Parathyroid adenoma (tissue), 2 donors: ENCODE results near the gene DEDD.

Experiments used
- H2AFZ ChIP-seq: fragments of 300-600 bp; sonication (generic); one replicate; pipeline ENCODE4 v1.7.0; 2017; ENCODE audit warnings: antibody characterized with exemption, mild to moderate bottlenecking
- H3K27ac ChIP-seq: fragments of 300-600 bp; sonication (generic); one replicate; pipeline ENCODE4 v1.7.0; 2017
- H3K27me3 ChIP-seq: fragments of 300-600 bp; sonication (generic); one replicate; pipeline ENCODE4 v1.7.0; 2017; ENCODE audit warnings: low read length; ENCODE audit not compliant: control insufficient read depth, insufficient read depth
- H3K36me3 ChIP-seq: fragments of 300-600 bp; sonication (generic); one replicate; pipeline ENCODE4 v1.7.0; 2017; ENCODE audit warnings: low read length; ENCODE audit not compliant: control insufficient read depth, insufficient read depth
- H3K4me1 ChIP-seq: fragments of 300-600 bp; sonication (generic); one replicate; pipeline ENCODE4 v1.7.0; 2017; ENCODE audit warnings: control low read depth
- H3K4me2 ChIP-seq: fragments of 300-600 bp; sonication (generic); one replicate; pipeline ENCODE4 v1.7.0; 2017; ENCODE audit warnings: low read length
- H3K4me3 ChIP-seq: fragments of 300-600 bp; sonication (generic); one replicate; pipeline ENCODE4 v1.7.0; 2017; ENCODE audit warnings: low read depth, low read length
- H3K79me2 ChIP-seq: fragments of 300-600 bp; sonication (generic); one replicate; pipeline ENCODE4 v1.7.0; 2017; ENCODE audit warnings: control low read depth
- H3K9ac ChIP-seq: fragments of 300-600 bp; sonication (generic); one replicate; pipeline ENCODE4 v1.7.0; 2017; ENCODE audit warnings: mild to moderate bottlenecking
- H3K9me3 ChIP-seq: fragments of 300-600 bp; sonication (generic); one replicate; pipeline ENCODE4 v1.7.0; 2017; ENCODE audit warnings: low read length; ENCODE audit not compliant: control insufficient read depth
- CTCF ChIP-seq: fragments of 300-600 bp; sonication (generic); IDR thresholded peaks from one replicate; pipeline ENCODE4 v1.7.0; 2017; ENCODE audit warnings: antibody characterized with exemption, mild to moderate bottlenecking
- donor health status: primary hyperparathyroidism.

DEDD gene

DNA sequence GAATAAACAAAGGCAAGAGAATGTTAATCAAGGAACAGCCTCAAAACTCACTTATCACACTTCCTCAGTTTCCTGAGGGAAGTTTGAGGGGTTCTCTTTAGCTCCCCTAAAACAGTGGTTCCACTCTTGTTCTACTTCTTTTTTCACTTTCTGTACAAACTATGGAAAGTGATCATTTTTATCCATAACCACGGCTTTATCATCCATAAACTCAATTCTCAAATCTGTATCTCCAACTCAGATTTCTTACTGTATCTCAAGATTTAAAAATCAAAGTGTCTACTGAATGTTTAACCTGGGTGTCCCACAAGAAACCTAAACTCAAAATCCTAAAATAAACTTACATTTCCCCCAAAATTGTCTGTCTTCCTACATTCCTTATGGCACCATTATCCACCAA, 18.6 kb downstream of the DEDD start:
- TF ChIP-seq CTCF, result no peak
- H3K4me1 ChIP-seq, result peaks cover 2% of the 10 kb centered on the region
- H3K27ac ChIP-seq, result no peak overlapping the region
- H3K9me3 ChIP-seq, result no peaks in the 10 kb centered on the region
- no peak overlapping the region for H3K9ac ChIP-seq
- no peak overlapping the region for H2AFZ ChIP-seq
- no peaks in the 10 kb centered on the region for H3K27me3 ChIP-seq
- no peak overlapping the region for H3K4me2 ChIP-seq
- peaks cover 31% of the 10 kb centered on the region for H3K79me2 ChIP-seq
- no peak overlapping the region for H3K4me3 ChIP-seq
- no peaks in the 10 kb centered on the region for H3K36me3 ChIP-seq

DNA sequence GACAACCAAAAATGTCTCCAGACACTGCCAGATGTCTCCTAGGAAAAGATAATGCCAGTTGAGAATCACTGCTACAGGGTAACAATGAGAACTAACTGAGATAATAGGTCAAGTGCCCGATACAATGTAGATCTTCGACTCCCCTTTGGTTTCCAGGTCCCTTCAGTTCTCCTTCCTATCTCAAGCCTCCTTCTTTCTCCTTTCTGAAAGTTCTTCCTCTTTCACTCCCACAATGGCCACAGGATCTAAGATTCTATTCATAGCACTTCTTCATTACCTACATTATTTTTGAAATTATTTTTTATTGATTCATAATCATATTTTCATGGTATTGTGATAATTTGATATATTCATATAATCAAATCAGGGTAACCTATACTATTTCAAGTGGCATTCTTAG, 20.9 kb downstream of the DEDD start:
- Histone ChIP-seq H3K9me3 (no peaks in the 10 kb centered on the region), H3K79me2 (peaks cover 19% of the 10 kb centered on the region), H3K36me3 (no peaks in the 10 kb centered on the region), H3K4me1 (no peaks in the 10 kb centered on the region), H3K4me2 (no peak overlapping the region), H2AFZ (no peak overlapping the region), H3K27ac (no peak overlapping the region), H3K27me3 (no peaks in the 10 kb centered on the region), H3K4me3 (no peak overlapping the region), H3K9ac (no peak overlapping the region)
- no peak for TF ChIP-seq CTCF

DNA sequence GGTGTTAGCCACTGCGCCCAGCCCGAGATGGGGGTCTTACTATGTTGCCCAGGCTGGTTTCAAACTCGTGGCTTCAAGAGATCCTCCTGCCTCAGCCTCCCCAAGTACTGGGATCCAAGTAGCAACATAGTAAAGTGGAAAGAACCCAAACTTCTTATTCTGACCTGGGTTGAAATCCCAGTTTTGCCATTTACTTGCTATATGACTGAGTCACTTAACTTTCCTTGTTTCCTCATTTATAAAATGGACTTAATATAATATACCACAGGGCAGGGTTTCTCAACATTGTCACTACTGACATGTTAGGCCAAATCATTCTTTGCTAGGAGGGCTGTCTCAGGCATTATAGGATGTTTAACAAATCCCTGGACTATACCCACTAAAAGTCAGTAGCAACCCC, 21.4 kb downstream of the DEDD start:
- H3K9me3 ChIP-seq, result no peaks in the 10 kb centered on the region
- no peaks in the 10 kb centered on the region for H3K4me1 ChIP-seq
- H3K4me2 ChIP-seq, result no peak overlapping the region
- no peak overlapping the region for H3K9ac ChIP-seq
- TF ChIP-seq CTCF, result no peak
- H3K36me3 ChIP-seq, result no peaks in the 10 kb centered on the region
- H2AFZ ChIP-seq, result no peak overlapping the region
- H3K27ac ChIP-seq, result no peak overlapping the region
- no peak overlapping the region for H3K4me3 ChIP-seq
- peaks cover 19% of the 10 kb centered on the region for H3K79me2 ChIP-seq
- H3K27me3 ChIP-seq, result no peaks in the 10 kb centered on the region

GRCh38 chr1:161106431-161106830, 26.0 kb downstream of the DEDD start:
- Histone ChIP-seq H3K36me3 (no peaks in the 10 kb centered on the region), H3K27me3 (no peaks in the 10 kb centered on the region), H3K4me2 (no peak overlapping the region), H3K79me2 (peaks cover 7% of the 10 kb centered on the region), H3K9me3 (no peaks in the 10 kb centered on the region), H2AFZ (no peak overlapping the region), H3K27ac (no peak overlapping the region), H3K9ac (no peak overlapping the region), H3K4me1 (no peaks in the 10 kb centered on the region), H3K4me3 (no peak overlapping the region)
- TF ChIP-seq CTCF, result no peak

GRCh38 chr1:161100556-161100955, 31.9 kb downstream of the DEDD start:
- H2AFZ ChIP-seq, result no peak overlapping the region
- H3K4me3 ChIP-seq, result no peak overlapping the region
- no peak overlapping the region for H3K27ac ChIP-seq
- no peak overlapping the region for H3K4me2 ChIP-seq
- H3K9ac ChIP-seq, result no peak overlapping the region
- no peaks in the 10 kb centered on the region for H3K27me3 ChIP-seq
- no peaks in the 10 kb centered on the region for H3K79me2 ChIP-seq
- H3K4me1 ChIP-seq, result no peaks in the 10 kb centered on the region
- TF ChIP-seq CTCF, result no peak
- H3K9me3 ChIP-seq, result no peaks in the 10 kb centered on the region
- no peaks in the 10 kb centered on the region for H3K36me3 ChIP-seq
